HT-29 (cell line): ENCODE results near the gene PSMD2. TPM values are rescaled to one million over a fixed set of nuclear protein-coding genes. Genes with fewer than 3 reads are reported as not detected.

Experiments
- DNase-seq: peaks from one replicate; pipeline ENCODE4 v3.0.0-alpha.2; 2015; ENCODE audit warnings: low spot score
- small RNA-seq: library from RNA; depleted of rRNA; stranded (forward); fragments of <200 nt; gene quantifications from one replicate; pipeline ENCODE3, GENCODE V24; 2014
- total RNA-seq: library from RNA; depleted of rRNA; stranded (reverse); fragments of >200 nt; shearing (Covaris generic); gene quantifications from 2 replicates; pipeline ENCODE4 v1.2.3, GENCODE V29; 2014; rRNA removed

Gene PSMD2
- total RNA-seq, 1 experiment from 2014 or later: 330 TPM

DNA sequence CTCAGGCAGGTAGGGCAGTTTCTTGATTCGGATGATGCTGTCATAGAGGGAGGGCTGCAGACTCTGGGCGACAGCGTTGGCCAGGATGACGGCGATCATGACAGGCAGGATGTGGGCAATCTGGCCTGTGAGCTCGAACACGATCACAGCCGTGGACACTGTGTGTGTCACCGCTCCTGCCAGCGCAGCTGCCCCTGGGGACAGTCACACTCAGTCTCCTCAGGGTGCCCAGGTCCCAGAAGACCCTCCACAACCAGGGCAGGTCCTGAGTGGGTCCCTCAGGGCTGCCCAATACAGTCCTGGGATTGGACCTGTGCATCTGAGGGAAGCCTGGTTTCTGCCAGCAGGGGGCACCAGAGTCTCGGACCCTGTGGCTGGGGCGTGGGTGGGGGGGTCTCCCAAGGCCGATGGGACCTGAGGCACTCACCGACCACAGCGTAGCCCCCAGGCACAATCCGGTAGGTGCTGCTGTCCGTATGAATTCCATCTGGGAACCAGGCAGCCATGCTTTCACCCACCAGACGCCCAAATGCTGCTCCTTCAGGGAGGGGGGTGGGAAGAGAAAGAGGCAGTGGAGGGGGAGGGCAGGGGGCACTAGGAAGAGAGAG is 55.2 kb downstream of the PSMD2 start:
- DNase-seq: peak; percentile 56

DNA sequence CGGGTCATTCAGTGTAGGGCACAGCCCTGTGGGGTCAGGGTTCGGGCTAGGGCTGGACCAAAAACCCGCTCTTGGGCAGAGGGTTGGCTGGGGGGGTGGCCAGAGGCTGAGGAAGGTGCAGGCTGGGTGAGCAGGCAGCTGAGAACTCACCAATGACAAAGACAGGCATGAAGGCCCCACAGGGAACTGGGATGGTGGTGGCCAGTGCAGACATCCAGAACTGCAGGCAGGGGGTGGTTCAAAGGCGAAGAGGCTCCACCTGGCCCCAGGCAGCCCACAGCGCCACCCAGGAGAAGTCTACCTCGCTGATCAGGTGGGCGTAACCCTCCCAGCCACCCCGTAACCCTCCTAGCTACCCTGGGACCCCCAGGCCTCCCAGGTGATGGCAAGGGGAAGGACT is 55.7 kb downstream of the PSMD2 start:
- DNase-seq: no peak

DNA sequence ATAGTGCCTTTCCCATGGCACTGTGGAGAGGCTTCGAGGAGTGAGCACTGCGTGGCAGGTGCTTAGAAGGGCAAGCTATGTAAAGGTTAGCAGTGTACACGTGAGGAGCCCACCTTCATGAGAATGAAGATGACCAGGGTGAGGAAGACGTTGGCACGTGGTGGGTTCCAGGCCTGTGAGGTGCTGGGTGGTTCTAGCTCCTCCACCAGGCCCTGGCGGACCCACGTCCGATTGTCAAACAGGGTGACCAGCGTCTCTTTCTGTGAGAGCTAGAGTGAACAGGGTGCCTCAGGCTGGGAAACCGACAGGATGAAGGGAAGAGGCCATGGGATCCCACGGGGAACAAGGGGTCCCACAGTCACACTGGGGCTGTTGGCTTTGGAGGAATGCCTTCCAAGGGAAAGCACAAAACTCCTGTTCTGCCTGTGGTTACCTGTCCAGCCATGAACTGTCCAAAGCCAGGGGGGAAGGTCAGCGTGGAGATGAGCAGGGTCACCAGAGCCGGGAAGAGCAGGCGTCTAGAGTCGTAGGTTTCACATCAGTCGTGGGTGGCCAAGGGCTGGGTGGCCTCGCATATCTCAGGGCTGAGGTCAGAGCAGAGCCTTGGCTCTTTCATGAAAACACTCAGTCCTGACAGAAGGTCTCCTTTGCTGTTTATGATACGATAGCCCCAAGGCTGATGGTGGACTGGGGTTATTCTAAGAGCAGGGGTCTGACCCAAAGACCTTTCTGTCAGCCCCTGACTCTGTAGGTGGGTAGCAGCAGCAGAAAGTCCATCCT is 56.4 kb downstream of the PSMD2 start:
- DNase-seq: no peak

DNA sequence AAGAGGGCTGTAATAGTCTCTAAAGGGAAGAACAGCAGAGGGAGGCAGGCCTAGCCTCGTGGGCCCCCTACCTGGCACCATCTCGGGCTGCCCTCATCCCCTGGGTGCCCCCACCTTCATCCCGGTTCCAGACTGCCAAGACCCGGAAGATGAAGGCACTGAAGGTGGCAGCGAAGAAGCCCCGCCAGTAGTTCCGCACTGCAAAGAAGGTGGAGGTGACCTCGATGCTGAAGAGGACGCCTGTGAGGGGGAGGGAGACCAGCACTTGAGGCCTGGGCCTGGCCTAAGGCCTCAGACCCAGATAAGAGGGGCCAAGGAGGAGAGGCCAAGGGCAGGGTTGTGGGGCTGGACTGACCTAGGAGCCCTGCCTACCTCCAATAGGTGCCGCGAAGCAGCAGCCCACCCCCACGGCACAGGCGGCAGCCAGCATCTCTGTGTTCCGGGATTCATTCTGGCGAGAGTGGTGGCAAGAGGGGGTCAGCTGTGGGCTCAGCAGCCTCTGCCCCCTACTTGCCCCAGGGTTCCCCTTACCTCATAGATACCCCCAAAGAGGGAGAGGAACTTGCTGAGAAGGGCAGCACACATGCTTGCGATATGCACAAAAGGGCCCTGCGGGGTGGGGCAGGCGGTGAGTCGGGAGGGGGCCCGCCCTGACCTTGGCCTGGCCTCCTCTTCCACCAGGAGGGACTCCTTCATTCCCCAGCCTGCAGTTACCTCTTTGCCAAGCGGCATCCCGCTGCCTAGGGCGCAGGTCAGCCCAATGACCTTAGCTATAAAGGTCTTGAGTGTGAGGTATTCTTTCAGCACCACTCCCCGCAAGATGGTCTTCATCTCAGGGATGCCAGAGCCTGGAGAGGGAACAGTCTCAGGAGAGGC is 58.4 kb downstream of the PSMD2 start:
- DNase-seq: no peak

DNA sequence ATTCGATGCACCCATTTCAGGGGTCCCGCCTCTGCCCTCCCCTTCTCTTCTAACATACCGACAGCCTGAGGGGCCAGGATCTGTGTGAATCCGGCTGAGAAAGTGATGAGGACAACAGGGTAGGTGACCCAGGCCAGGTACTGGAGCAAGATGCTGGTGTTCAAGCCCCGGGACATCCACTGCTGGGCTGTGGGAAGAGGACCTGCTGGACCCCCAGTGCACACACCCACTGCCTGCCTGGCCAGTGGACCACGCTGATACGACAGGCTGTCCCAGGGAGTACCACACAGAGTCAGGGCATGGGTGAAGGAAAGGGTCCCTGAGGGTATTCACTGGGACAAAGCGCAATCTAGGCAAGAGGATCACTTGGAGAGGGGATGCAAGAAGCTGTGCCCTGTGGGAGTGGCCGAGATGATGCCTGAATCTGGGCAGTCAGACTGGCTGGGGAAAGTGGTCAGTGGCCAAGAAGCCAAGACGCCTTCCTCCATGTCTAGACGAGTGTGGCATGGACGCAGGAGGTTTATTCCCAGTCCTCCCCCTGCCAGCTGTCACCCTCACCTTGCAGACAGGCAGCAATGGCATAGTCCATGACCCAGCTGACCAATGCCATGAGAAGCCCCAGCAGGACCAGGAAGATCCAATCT is 59.2 kb downstream of the PSMD2 start:
- no peak for DNase-seq

Small RNA genes within 50 kb of the gene (small RNA-seq; reads per million reads assigned to genes)
- 84.6 reads per million, percentile 96 among the genes with 10 or more reads in this experiment for gene SNORD66

Other genes with a start within 250 kb of the PSMD2 start
- not detected in 2 replicates for gene HTR3C, start 246.2 kb upstream of the PSMD2 start, total RNA-seq
- gene HTR3E, start 202.2 kb upstream of the PSMD2 start, total RNA-seq: not detected in 2 replicates
- 36.2 and 44.8 TPM in 2 replicates for gene EIF2B5, start 163.9 kb upstream of the PSMD2 start, total RNA-seq
- 75.1 and 83.9 TPM in 2 replicates for gene DVL3, start 143.9 kb upstream of the PSMD2 start, total RNA-seq
- gene AP2M1, start 124.4 kb upstream of the PSMD2 start, total RNA-seq: 280 and 309 TPM in 2 replicates
- gene ABCF3, start 113.0 kb upstream of the PSMD2 start, total RNA-seq: 42.3 and 51.3 TPM in 2 replicates
- 0.63 and 1.4 TPM in 2 replicates for gene VWA5B2, start 69.7 kb upstream of the PSMD2 start, total RNA-seq
- gene ALG3, start 50.3 kb upstream of the PSMD2 start, total RNA-seq: 103 and 117 TPM in 2 replicates
- gene EEF1AKMT4, start 49.6 kb upstream of the PSMD2 start, total RNA-seq: 17.7 and 19.4 TPM in 2 replicates
- 0.13 TPM in 1 of 2 replicates, not detected in the other for gene CAMK2N2, start 37.7 kb upstream of the PSMD2 start, total RNA-seq
- gene ECE2, start 23.2 kb upstream of the PSMD2 start, total RNA-seq: not detected in 2 replicates
- 494 and 497 TPM in 2 replicates for gene EIF4G1, start 15.4 kb downstream of the PSMD2 start, total RNA-seq
- 21.4 and 26.6 TPM in 2 replicates for gene FAM131A, start 38.4 kb downstream of the PSMD2 start, total RNA-seq
- 59.4 and 64.0 TPM in 2 replicates for gene CLCN2, start 62.4 kb downstream of the PSMD2 start, total RNA-seq
- 138 and 157 TPM in 2 replicates for gene POLR2H, start 62.5 kb downstream of the PSMD2 start, total RNA-seq
- gene THPO, start 79.0 kb downstream of the PSMD2 start, total RNA-seq: 0.50 and 0.56 TPM in 2 replicates
- 3.4 and 5.2 TPM in 2 replicates for gene CHRD, start 80.8 kb downstream of the PSMD2 start, total RNA-seq